ENCODE measurements around the gene DSCAML1. TPM values are rescaled to one million over a fixed set of nuclear protein-coding genes. Genes with fewer than 3 reads are reported as not detected.

DSCAML1 gene
- total RNA-seq, 4 donors from 2014 or later = 0.54 to 1.8 (median 0.99) TPM

DNA sequence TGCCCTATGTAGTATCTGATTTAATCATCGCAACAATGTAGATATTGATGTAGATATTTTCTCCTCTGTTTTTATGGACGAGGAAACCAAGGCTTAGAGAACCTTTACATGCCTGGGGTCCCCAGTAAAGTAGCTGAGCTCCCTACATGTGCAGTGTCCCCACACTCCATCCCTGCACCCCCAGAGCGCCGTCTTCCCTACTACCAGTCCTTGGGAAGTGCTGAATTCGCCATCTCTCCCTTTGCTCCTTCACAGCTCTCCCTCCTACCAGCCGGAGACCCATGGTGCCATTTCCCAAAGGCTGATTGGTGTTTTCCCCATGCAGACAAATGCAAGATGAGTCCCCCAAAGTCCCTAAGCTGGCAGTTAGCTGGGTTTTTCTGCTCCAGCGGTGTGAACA, 383.4 kb downstream of the DSCAML1 start:
- DNase-seq = no peak
- WGBS, 2 donors = 96 to 98% methylated on average over 7 of the region's 7 CpGs
- intact Hi-C loops (cut with DNase I) = no loop called here
- Histone ChIP-seq H3K4me1 (no peaks in the 10 kb centered on the region), H3K36me3 (peaks cover 6 to 8% of the 10 kb centered on the region in 2 donors), H3K9me3 (no peaks in the 10 kb centered on the region), H3K4me3 (replicated peaks in 1 of 3) (no peak overlapping the region), H3K27ac (no peak overlapping the region), H3K27me3 (no peaks in the 10 kb centered on the region)
- TF ChIP-seq, protein P1, sequence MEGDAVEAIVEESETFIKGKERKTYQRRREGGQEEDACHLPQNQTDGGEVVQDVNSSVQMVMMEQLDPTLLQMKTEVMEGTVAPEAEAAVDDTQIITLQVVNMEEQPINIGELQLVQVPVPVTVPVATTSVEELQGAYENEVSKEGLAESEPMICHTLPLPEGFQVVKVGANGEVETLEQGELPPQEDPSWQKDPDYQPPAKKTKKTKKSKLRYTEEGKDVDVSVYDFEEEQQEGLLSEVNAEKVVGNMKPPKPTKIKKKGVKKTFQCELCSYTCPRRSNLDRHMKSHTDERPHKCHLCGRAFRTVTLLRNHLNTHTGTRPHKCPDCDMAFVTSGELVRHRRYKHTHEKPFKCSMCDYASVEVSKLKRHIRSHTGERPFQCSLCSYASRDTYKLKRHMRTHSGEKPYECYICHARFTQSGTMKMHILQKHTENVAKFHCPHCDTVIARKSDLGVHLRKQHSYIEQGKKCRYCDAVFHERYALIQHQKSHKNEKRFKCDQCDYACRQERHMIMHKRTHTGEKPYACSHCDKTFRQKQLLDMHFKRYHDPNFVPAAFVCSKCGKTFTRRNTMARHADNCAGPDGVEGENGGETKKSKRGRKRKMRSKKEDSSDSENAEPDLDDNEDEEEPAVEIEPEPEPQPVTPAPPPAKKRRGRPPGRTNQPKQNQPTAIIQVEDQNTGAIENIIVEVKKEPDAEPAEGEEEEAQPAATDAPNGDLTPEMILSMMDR (IDR thresholded peaks at IDR 0.05) = no peak
- TF ChIP-seq POLR2A (IDR thresholded peaks at IDR 0.05) = no peak

DNA sequence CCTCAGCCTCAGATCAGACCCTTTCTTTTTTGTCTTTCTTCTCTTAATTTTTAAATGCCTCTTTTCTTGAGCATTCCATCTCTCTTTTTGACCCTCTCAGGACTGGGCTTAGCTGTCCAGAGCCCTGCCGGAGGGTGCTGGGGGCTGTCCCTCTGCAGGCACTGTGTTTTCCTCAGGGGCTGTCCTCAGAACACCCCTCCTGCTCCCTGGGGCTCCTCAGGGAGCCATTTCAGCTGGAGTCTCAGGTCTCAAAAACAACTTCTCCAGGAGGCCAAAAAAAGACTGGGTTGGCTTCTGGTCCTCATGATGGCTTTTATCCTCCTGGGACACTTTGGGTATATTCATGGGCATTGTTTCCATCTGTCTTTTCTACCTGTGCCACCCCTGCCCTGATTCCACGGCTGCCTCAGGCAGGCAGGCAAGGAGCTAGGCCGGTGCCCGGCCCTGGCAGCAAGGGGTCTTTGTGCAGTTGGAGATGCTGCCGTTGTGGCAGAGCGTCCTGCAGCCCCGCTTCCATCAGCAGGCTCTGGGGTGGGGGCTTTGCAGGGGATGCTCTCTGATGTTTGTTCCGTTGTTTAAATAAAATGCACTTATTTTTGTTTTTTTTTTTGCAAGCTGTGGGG, 384.3 kb downstream of the DSCAML1 start:
- intact Hi-C loops (cut with DNase I) = no loop called here
- H3K27me3 ChIP-seq = no peaks in the 10 kb centered on the region
- no peak for DNase-seq
- TF ChIP-seq, protein P1 (IDR thresholded peaks at IDR 0.05) = no peak
- no peak for TF ChIP-seq POLR2A (IDR thresholded peaks at IDR 0.05)
- H3K36me3 ChIP-seq = peaks cover 7 to 12% of the 10 kb centered on the region in 2 donors
- no peak overlapping the region for H3K4me3 ChIP-seq (replicated peaks in 1 of 3)
- no peaks in the 10 kb centered on the region for H3K9me3 ChIP-seq
- H3K27ac ChIP-seq = no peak overlapping the region
- WGBS, 2 donors = 94% methylated on average over 8 of the region's 8 CpGs
- no peaks in the 10 kb centered on the region for H3K4me1 ChIP-seq

DNA sequence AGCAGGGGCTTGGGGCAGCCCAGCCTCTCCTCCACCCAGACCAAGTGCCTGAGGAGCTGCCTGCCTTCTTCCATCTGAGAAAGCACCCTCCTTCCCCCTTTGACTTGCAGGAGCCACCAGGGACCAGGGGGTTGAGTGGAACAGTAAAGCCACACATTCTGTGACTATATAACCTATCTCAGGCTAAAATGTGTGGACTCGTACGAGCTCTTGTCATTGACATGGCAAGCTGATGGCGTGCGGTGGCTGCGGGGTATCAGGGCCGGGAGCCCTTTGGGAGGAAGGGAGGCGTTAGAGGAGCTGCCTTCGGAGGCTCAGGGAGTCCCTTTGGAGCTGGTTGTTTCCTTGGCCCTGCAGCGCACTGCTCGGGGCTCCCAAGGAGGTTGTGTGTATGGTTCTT, 384.8 kb downstream of the DSCAML1 start:
- Histone ChIP-seq H3K27me3 (no peaks in the 10 kb centered on the region), H3K4me3 (replicated peaks in 1 of 3) (no peak overlapping the region), H3K27ac (no peak overlapping the region), H3K36me3 (peaks cover 7 to 12% of the 10 kb centered on the region in 2 donors), H3K9me3 (no peaks in the 10 kb centered on the region), H3K4me1 (no peaks in the 10 kb centered on the region)
- intact Hi-C loops (cut with DNase I) = no loop called here
- 85 to 86% methylated on average over 10 of the region's 10 CpGs for WGBS, 2 donors
- no peak for DNase-seq
- TF ChIP-seq, protein P1 (IDR thresholded peaks at IDR 0.05) = no peak
- no peak for TF ChIP-seq POLR2A (IDR thresholded peaks at IDR 0.05)

DNA sequence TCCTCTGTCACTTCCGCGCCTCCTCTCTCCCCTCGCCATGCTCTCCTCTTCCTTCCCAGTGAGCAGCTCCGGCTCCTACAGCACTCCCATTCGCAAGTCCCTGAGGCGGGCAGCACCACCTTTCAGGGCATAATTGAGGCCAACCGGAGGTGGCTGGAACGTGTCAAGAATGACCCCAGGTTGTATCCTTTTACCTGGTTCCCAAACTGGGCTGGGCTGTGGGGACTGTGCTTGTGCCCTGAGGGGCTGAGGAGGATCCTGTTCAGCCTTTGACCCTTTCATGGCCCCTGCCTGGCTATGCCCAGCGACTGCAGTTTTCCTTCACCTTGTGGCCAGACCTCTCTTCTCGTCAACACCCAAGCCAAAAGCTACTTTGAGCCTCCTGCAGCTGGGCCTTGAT, 385.3 kb downstream of the DSCAML1 start:
- WGBS, 2 donors = 91 to 92% methylated on average over 9 of the region's 10 CpGs

More for the DNA sequence above, 385.3 kb downstream of the DSCAML1 start:
- Histone ChIP-seq H3K27ac (no peak overlapping the region), H3K36me3 (peaks cover 7 to 12% of the 10 kb centered on the region in 2 donors), H3K27me3 (no peaks in the 10 kb centered on the region), H3K4me3 (replicated peaks in 1 of 3) (no peak overlapping the region), H3K9me3 (no peaks in the 10 kb centered on the region), H3K4me1 (no peaks in the 10 kb centered on the region)
- intact Hi-C loops (cut with DNase I) = no loop called here
- no peak for DNase-seq
- TF ChIP-seq, protein P1 (IDR thresholded peaks at IDR 0.05) = no peak
- TF ChIP-seq POLR2A (IDR thresholded peaks at IDR 0.05) = no peak
